H1 (cell line): Measurements from ENCODE around the gene USP53. TPM values are rescaled to one million over a fixed set of nuclear protein-coding genes. Genes with fewer than 3 reads are reported as not detected.

ENCODE experiments used
- CTCF ChIA-PET: fragments of 300-600 bp; sonication (Branson Sonifier 250); formaldehyde crosslinking; loops from one replicate; lab custom pipeline; 2021; ENCODE audit not compliant: partially characterized antibody; lab: Charles Lee
- POLR2A ChIA-PET: fragments of 300-600 bp; sonication (Branson Sonifier 250); formaldehyde crosslinking; loops from one replicate; lab custom pipeline; 2021; ENCODE audit warnings: inconsistent platforms; ENCODE audit not compliant: partially characterized antibody; lab: Charles Lee
- DNase-seq, 2 experiments: peaks; one replicate each; pipeline versions ENCODE4 v3.0.0 to v3.0.0-alpha.2; 2010 to 2022; ENCODE audit warnings: low spot score in 2 of 2, low read depth in 1 of 2, mixed read lengths in 1 of 2
- FAIRE-seq: peaks from 2 replicates; lab custom pipeline; 2011; peaks lifted over from hg19 to GRCh38; lab: Jason Lieb, UNC
- H2AFZ ChIP-seq: 2 replicates; pipeline ENCODE4 v1.8.1; 2012; ENCODE audit warnings: low read length, inconsistent platforms
- H2AK5ac ChIP-seq: 2 replicates; pipeline ENCODE4 v1.6.1; 2013; ENCODE audit warnings: low read depth, low read length
- H2BK120ac ChIP-seq: replicated peaks from 2 replicates; pipeline ENCODE3; 2013; ENCODE audit warnings: low read depth, low read length, inconsistent platforms
- H2BK12ac ChIP-seq: 2 replicates; pipeline ENCODE4 v1.6.1; 2013; ENCODE audit warnings: low read depth, low read length
- H2BK15ac ChIP-seq: 2 replicates; pipeline ENCODE4 v1.6.1; 2013; ENCODE audit warnings: low read length
- H2BK20ac ChIP-seq: 2 replicates; pipeline ENCODE4 v1.6.1; 2013; ENCODE audit warnings: low read length
- H2BK5ac ChIP-seq: 2 replicates; pipeline ENCODE4 v1.6.1; 2013; ENCODE audit warnings: low read depth, low read length
- H3K14ac ChIP-seq: 2 replicates; pipeline ENCODE4 v1.6.1; 2013; ENCODE audit warnings: inconsistent platforms; ENCODE audit not compliant: insufficient read length
- H3K18ac ChIP-seq: 2 replicates; pipeline ENCODE4 v1.6.1; 2013; ENCODE audit warnings: low read length; ENCODE audit errors: extremely low read depth
- H3K23ac ChIP-seq: 2 replicates; pipeline ENCODE4 v1.6.1; 2013; ENCODE audit warnings: inconsistent platforms; ENCODE audit not compliant: insufficient read length
- H3K23me2 ChIP-seq: 2 replicates; pipeline ENCODE4 v1.6.1; 2013; ENCODE audit warnings: low read depth, low read length
- H3K27ac ChIP-seq: 2 replicates; pipeline ENCODE4 v1.6.1; 2011; ENCODE audit warnings: low read depth, low read length, inconsistent platforms
- H3K27me3 ChIP-seq, 4 experiments: replicated peaks in 1 of 4; 1 replicate in 1 of 4; 2 replicates in 3 of 4; pipeline versions ENCODE4 v1.6.1 to v1.8.1; 2011 to 2013; ENCODE audit warnings: low read length in 3 of 4, mild to moderate bottlenecking in 3 of 4, inconsistent platforms in 2 of 4, mixed read lengths in 2 of 4, moderate library complexity in 1 of 4; ENCODE audit not compliant: control insufficient read depth in 3 of 4, insufficient read depth in 3 of 4; ENCODE audit errors: extremely low read depth in 1 of 4
- H3K36me3 ChIP-seq, 4 experiments: 2 replicates each; pipeline versions ENCODE4 v1.6.1 to v1.8.1; 2011 to 2013; ENCODE audit warnings: mild to moderate bottlenecking in 4 of 4, low read length in 3 of 4, moderate library complexity in 2 of 4, control low read depth in 1 of 4, inconsistent platforms in 1 of 4; ENCODE audit not compliant: insufficient read depth in 4 of 4, control insufficient read depth in 2 of 4
- H3K4ac ChIP-seq: replicated peaks from 2 replicates; pipeline ENCODE3; 2013; ENCODE audit warnings: low read length, low read depth, mixed read lengths, inconsistent platforms; ENCODE audit not compliant: insufficient read length
- H3K4me1 ChIP-seq, 4 experiments: replicated peaks in 1 of 4; 1 replicate in 1 of 4; 2 replicates in 3 of 4; pipeline versions ENCODE4 v1.6.1 to v1.8.1; 2011 to 2013; ENCODE audit warnings: low read length in 3 of 4, inconsistent platforms in 2 of 4, mixed read lengths in 1 of 4; ENCODE audit not compliant: insufficient read depth in 4 of 4, control insufficient read depth in 3 of 4
- H3K4me2 ChIP-seq, 2 experiments: 2 replicates each; pipeline versions ENCODE4 v1.6.1 to v1.8.1; 2011 to 2013; ENCODE audit warnings: low read depth in 2 of 2, low read length in 2 of 2, control low read depth in 1 of 2, inconsistent platforms in 1 of 2, mild to moderate bottlenecking in 1 of 2; ENCODE audit not compliant: insufficient read depth in 1 of 2
- H3K4me3 ChIP-seq, 4 experiments: fragments of 200-600, 300-600 bp in 1 of 4; sonication (generic), shearing (Covaris generic), sonication (Bioruptor Twin) in 1 of 4; 2 replicates each; pipeline versions ENCODE4 v1.5.1 to v1.8.1; 2011 to 2016; ENCODE audit warnings: low read length in 4 of 4, low read depth in 3 of 4, control low read depth in 2 of 4, inconsistent platforms in 2 of 4, mild to moderate bottlenecking in 2 of 4, mixed read lengths in 1 of 4, moderate library complexity in 1 of 4; ENCODE audit not compliant: insufficient read depth in 2 of 4; ENCODE audit errors: extremely low read depth in 1 of 4
- H3K56ac ChIP-seq: replicated peaks from 2 replicates; pipeline ENCODE3; 2013; ENCODE audit warnings: low read depth, mild to moderate bottlenecking, mixed read lengths, low read length, inconsistent platforms; ENCODE audit not compliant: insufficient read length
- H3K79me1 ChIP-seq: 2 replicates; pipeline ENCODE4 v1.6.1; 2013; ENCODE audit warnings: low read depth, low read length, control low read depth
- H3K79me2 ChIP-seq, 2 experiments: 2 replicates each; pipeline versions ENCODE4 v1.6.1 to v1.8.1; 2012 to 2013; ENCODE audit warnings: low read length in 2 of 2, mild to moderate bottlenecking in 2 of 2, inconsistent platforms in 1 of 2; ENCODE audit not compliant: insufficient read depth in 2 of 2, control insufficient read depth in 1 of 2
- H3K9ac ChIP-seq, 4 experiments: replicated peaks in 1 of 4; 1 replicate in 1 of 4; 2 replicates in 3 of 4; pipeline versions ENCODE4 v1.6.1 to v1.8.1; 2011 to 2013; ENCODE audit warnings: low read depth in 3 of 4, low read length in 3 of 4, control low read depth in 2 of 4, mild to moderate bottlenecking in 2 of 4, moderate library complexity in 2 of 4, inconsistent platforms in 1 of 4; ENCODE audit errors: extremely low read depth in 1 of 4
- H3K9me3 ChIP-seq, 2 experiments: 2 replicates each; pipeline versions ENCODE4 v1.6.1 to v1.8.1; 2012 to 2013; ENCODE audit warnings: mild to moderate bottlenecking in 2 of 2, moderate library complexity in 2 of 2, control low read depth in 1 of 2, inconsistent platforms in 1 of 2, low read depth in 1 of 2, low read length in 1 of 2, mixed read lengths in 1 of 2; ENCODE audit not compliant: insufficient read depth in 2 of 2
- H4K20me1 ChIP-seq, 2 experiments: replicated peaks in 1 of 2; 2 replicates each; pipeline versions ENCODE3 to v1.8.1; 2011 to 2013; ENCODE audit warnings: inconsistent platforms in 2 of 2, low read length in 2 of 2, mild to moderate bottlenecking in 1 of 2; ENCODE audit not compliant: insufficient read depth in 2 of 2, control insufficient read depth in 1 of 2
- H4K5ac ChIP-seq: 2 replicates; pipeline ENCODE4 v1.6.1; 2013; ENCODE audit warnings: low read length, low read depth, mixed read lengths, inconsistent platforms; ENCODE audit not compliant: insufficient read length
- H4K8ac ChIP-seq: 2 replicates; pipeline ENCODE4 v1.8.0; 2013; ENCODE audit warnings: mild to moderate bottlenecking, moderate library complexity, low read length, inconsistent platforms; ENCODE audit not compliant: insufficient read depth; ENCODE audit errors: extremely low read depth
- H4K91ac ChIP-seq: replicated peaks from 2 replicates; pipeline ENCODE3; 2013; ENCODE audit warnings: low read length, mixed read lengths, inconsistent platforms; ENCODE audit not compliant: insufficient read length
- CBX8 ChIP-seq: fragments of 300-800, 300-1000 bp; sonication (generic); IDR thresholded peaks from 2 replicates; pipeline ENCODE4 v1.7.1; 2016; ENCODE audit warnings: low read depth, low read length, borderline replicate concordance
- CHD1 ChIP-seq: IDR thresholded peaks from 2 replicates; pipeline ENCODE4 v1.6.1; 2012; ENCODE audit warnings: low read depth, low read length, improper control_type of control experiment
- FOSL1 ChIP-seq: IDR thresholded peaks from 2 replicates; pipeline ENCODE4 v1.6.1; 2011; ENCODE audit warnings: mild to moderate bottlenecking, low read depth, low read length, moderate library complexity; ENCODE audit not compliant: insufficient read depth
- POLR2AphosphoS5 ChIP-seq: IDR thresholded peaks from 2 replicates; pipeline ENCODE4 v1.6.1; 2011; ENCODE audit warnings: low read depth, low read length
- SIN3A ChIP-seq, 2 experiments: IDR thresholded peaks in 1 of 2; conservative IDR thresholded peaks in 1 of 2; 2 replicates each; pipeline ENCODE4 v1.6.1; 2011 to 2012; ENCODE audit warnings: low read length in 2 of 2, improper control_type of control experiment in 1 of 2, low read depth in 1 of 2, mild to moderate bottlenecking in 1 of 2
- TEAD4 ChIP-seq: IDR thresholded peaks from 2 replicates; pipeline ENCODE4 v1.6.1; 2012; ENCODE audit warnings: low read depth, low read length, inconsistent platforms, mixed read lengths
- ZNF274 ChIP-seq: IDR thresholded peaks from 2 replicates; pipeline ENCODE4 v1.7.0; 2012; ENCODE audit warnings: low read length, borderline replicate concordance; ENCODE audit errors: extremely low read depth
- polyA plus RNA-seq, 7 experiments: library from polyadenylated mRNA; depleted of rRNA in 3 of 7; stranded (reverse) in 5 of 7; unstranded in 2 of 7; fragments of >200 nt in 5 of 7; fragments of 200-250 nt in 2 of 7; gene quantifications; 1 replicate in 5 of 7; 2 replicates in 1 of 7; 4 replicates in 1 of 7; pipeline versions ENCODE4 v1.2.1 to v1.2.3, GENCODE V29; 2011 to 2013; ENCODE audit warnings: missing spikeins in 2 of 7, mixed read lengths in 2 of 7
- total RNA-seq: library from RNA; stranded (reverse); fragmentation: NEBNext Ultra II Directional; extraction: Animal tissue kit (Norgen Biotek cat#: 25700); gene quantifications from 2 replicates; pipeline ENCODE4 v1.2.1, GENCODE V29; 2021

The USP53 gene
- total and polyA plus RNA-seq, 2 of the 8 experiments (the other 6 are each of a cell fraction or from before 2014, with no cell fraction given), result 2.9 to 14.9 TPM

DNA sequence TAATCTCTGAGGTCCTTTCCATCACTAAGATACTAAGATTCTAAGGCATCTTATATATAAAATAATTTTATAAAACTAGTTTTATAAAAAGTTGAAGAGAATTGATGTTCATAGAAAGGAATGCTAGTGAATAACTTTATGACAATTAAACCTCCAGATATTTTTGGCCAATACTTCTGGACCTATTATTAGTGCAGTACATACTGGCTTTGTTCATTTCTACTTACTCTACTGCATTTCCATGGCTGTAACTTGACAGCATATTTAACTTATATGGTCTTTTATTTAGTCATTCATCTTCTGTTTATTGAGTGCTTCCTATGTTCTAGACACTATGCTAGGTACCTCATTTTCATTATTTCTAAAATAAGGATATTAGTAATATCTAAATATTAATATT is 6.8 kb upstream of the USP53 start:
- Histone ChIP-seq H2BK15ac (no peak overlapping the region), H4K20me1 (no peaks in the 10 kb centered on the region), H3K14ac (no peak overlapping the region), H3K4me2 (no peak overlapping the region), H3K79me2 (no peaks in the 10 kb centered on the region), H3K18ac (no peak overlapping the region), H3K4me3 (no peak overlapping the region), H3K56ac (no peak overlapping the region), H2AK5ac (no peak overlapping the region), H2BK12ac (no peak overlapping the region), H3K23ac (no peak overlapping the region), H2AFZ (no peak overlapping the region), H3K27me3 (no peaks in the 10 kb centered on the region), H4K8ac (no peak overlapping the region), H2BK120ac (no peak overlapping the region), H3K36me3 (no peaks in the 10 kb centered on the region), H4K91ac (no peak overlapping the region), H3K23me2 (no peaks in the 10 kb centered on the region; the same call in 1 of the 2 replicates), H2BK20ac (no peak overlapping the region), H3K4me1 (no peaks in the 10 kb centered on the region), H4K5ac (no peak overlapping the region), H3K79me1 (no peaks in the 10 kb centered on the region), H3K9me3 (no peaks in the 10 kb centered on the region), H3K4ac (no peak overlapping the region), H3K27ac (no peak overlapping the region), H2BK5ac (no peak overlapping the region), H3K9ac (no peak overlapping the region)
- TF ChIP-seq POLR2AphosphoS5 (no peak), CBX8 (no peak), TEAD4 (no peak), FOSL1 (no peak), CHD1 (no peak), SIN3A (conservative IDR thresholded peaks at IDR 0.05 in 1 of 2, IDR thresholded peaks at IDR 0.05 in 1 of 2; ENCODE audit: low read depth in 1 of 2, low read length in 2 of 2) (no peak), ZNF274 (no peak)
- CTCF ChIA-PET, result no interaction called here
- FAIRE-seq (no peak), DNase-seq (no peak)
- POLR2A ChIA-PET, result no interaction called here
